ENCODE results near the gene DLG2. TPM values are rescaled to one million over a fixed set of nuclear protein-coding genes. Genes with fewer than 3 reads are reported as not detected.

DLG2 gene
- total and polyA plus RNA-seq, 2 of the 8 experiments (the other 6 are each of a cell fraction or from before 2014, with no cell fraction given) = 1.7 to 14.3 TPM

DNA sequence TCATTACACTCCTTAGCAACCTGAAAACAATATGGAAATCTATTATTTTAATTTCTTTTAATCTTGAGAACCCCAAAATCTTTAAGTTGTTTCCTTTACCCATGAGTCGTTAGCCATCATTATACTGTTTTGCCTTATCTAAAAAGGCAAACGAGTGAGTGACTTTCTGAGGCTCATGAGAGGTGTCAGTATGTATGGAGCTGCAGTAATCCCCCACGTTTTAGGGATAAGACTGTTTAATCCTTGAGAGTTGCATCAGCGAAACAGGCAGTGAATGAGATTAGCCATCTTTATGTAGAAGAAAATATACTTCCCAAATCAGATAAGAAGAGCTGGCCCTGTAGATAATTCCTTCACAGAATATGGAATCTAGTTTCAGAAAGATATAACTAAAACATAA, 1147.0 kb downstream of the DLG2 start:
- no peak overlapping the region for H2BK20ac ChIP-seq (ENCODE audit: low read length)
- no peak overlapping the region for H3K4me2 ChIP-seq (ENCODE audit: insufficient read depth in 1 of 2, low read depth in 2 of 2, low read length in 2 of 2)
- no peaks in the 10 kb centered on the region for H3K4me1 ChIP-seq (replicated peaks in 1 of 4; ENCODE audit: control insufficient read depth in 3 of 4, insufficient read depth in 4 of 4, low read length in 3 of 4)
- no peak for TF ChIP-seq GABPA (IDR thresholded peaks at IDR 0.05; ENCODE audit: borderline replicate concordance, insufficient read depth, low read length)
- no peak for TF ChIP-seq RAD21 (IDR thresholded peaks at IDR 0.05 in 1 of 2, conservative IDR thresholded peaks at IDR 0.05 in 1 of 2; ENCODE audit: low read depth in 2 of 2, low read length in 2 of 2)
- TF ChIP-seq CBX8 (IDR thresholded peaks at IDR 0.05; ENCODE audit: borderline replicate concordance, low read depth, low read length) = no peak
- H3K23ac ChIP-seq (ENCODE audit: insufficient read length) = no peak overlapping the region
- DNase-seq (ENCODE audit: low read depth in 1 of 2, low spot score in 2 of 2) (no peak), FAIRE-seq (no peak)
- no peak overlapping the region for H2BK12ac ChIP-seq (ENCODE audit: low read depth, low read length)
- H3K9ac ChIP-seq (replicated peaks in 1 of 4; ENCODE audit: extremely low read depth in 1 of 4, low read depth in 3 of 4, low read length in 3 of 4) = no peak overlapping the region
- H3K9me3 ChIP-seq (ENCODE audit: insufficient read depth in 2 of 2, low read depth in 1 of 2, low read length in 1 of 2) = no peaks in the 10 kb centered on the region
- no peak overlapping the region for H3K56ac ChIP-seq (replicated peaks; ENCODE audit: insufficient read length, low read depth, low read length)
- H3K18ac ChIP-seq (ENCODE audit: extremely low read depth, low read length) = no peak overlapping the region
- ChIA-PET CTCF (ENCODE audit: partially characterized antibody) (interaction anchor here (1.0 kb wide), 1 partner anchor 8 kb away, joined by 4 read pairs; no protein-coding TSS in a partner anchor), POLR2A (ENCODE audit: partially characterized antibody) (no interaction called here)
- H4K8ac ChIP-seq (ENCODE audit: extremely low read depth, insufficient read depth, low read length) = no peak overlapping the region
- no peaks in the 10 kb centered on the region for H4K20me1 ChIP-seq (replicated peaks in 1 of 2; ENCODE audit: control insufficient read depth in 1 of 2, insufficient read depth in 2 of 2, low read length in 2 of 2)
- no peak overlapping the region for H3K4ac ChIP-seq (replicated peaks; ENCODE audit: insufficient read length, low read depth, low read length)
- H4K5ac ChIP-seq (ENCODE audit: insufficient read length, low read depth, low read length) = no peak overlapping the region
- H2AFZ ChIP-seq (ENCODE audit: low read length) = no peak overlapping the region
- H4K91ac ChIP-seq (replicated peaks; ENCODE audit: insufficient read length, low read length) = no peak overlapping the region
- no peak overlapping the region for H2BK120ac ChIP-seq (replicated peaks; ENCODE audit: low read depth, low read length)
- H2BK5ac ChIP-seq (ENCODE audit: low read depth, low read length) = no peak overlapping the region
- no peak overlapping the region for H3K27ac ChIP-seq (ENCODE audit: low read depth, low read length)
- no peak overlapping the region for H3K4me3 ChIP-seq (ENCODE audit: extremely low read depth in 1 of 4, insufficient read depth in 2 of 4, low read depth in 3 of 4, low read length in 4 of 4)
- H2BK15ac ChIP-seq (ENCODE audit: low read length) = no peak overlapping the region
- no peak overlapping the region for H3K14ac ChIP-seq (ENCODE audit: insufficient read length)
- no peak overlapping the region for H2AK5ac ChIP-seq (ENCODE audit: low read depth, low read length)
- no peaks in the 10 kb centered on the region for H3K27me3 ChIP-seq (replicated peaks in 1 of 4; ENCODE audit: control insufficient read depth in 3 of 4, extremely low read depth in 1 of 4, insufficient read depth in 3 of 4, low read length in 3 of 4)
- no peaks in the 10 kb centered on the region for H3K36me3 ChIP-seq (ENCODE audit: control insufficient read depth in 2 of 4, insufficient read depth in 4 of 4, low read length in 3 of 4)
- no peaks in the 10 kb centered on the region for H3K79me2 ChIP-seq (ENCODE audit: control insufficient read depth in 1 of 2, insufficient read depth in 2 of 2, low read length in 2 of 2)
- no peaks in the 10 kb centered on the region for H3K79me1 ChIP-seq (ENCODE audit: low read depth, low read length)
- no peaks in the 10 kb centered on the region for H3K23me2 ChIP-seq (ENCODE audit: low read depth, low read length)
- 68% methylated on average over 4 of the region's 4 CpGs; no CpG with 5 or more reads in 1 of the 2 experiments for WGBS, 2 experiments (ENCODE audit: extremely low coverage in 1 of 2, insufficient coverage in 1 of 2, insufficient read length in 1 of 2, insufficient replicate concordance in 2 of 2, low coverage in 1 of 2, low lambda C conversion rate in 2 of 2, missing lambda C conversion rate in 1 of 2)
